ENCODE measurements around the gene EIF4ENIF1.

GRCh38 chr22:31496007-31496734 lies 6.5 kb upstream of the EIF4ENIF1 start, which contains the start of gene SFI1:
- peak; percentile 84 for TF ChIP-seq RBFOX2 (IDR thresholded peaks at IDR 0.05; ENCODE audit: low read depth, low read length)
- TF ChIP-seq POLR3G (IDR thresholded peaks at IDR 0.05; ENCODE audit: extremely low read depth, insufficient read length, insufficient replicate concordance), result no peak
- TF ChIP-seq NR2C2 (CRISPR knock-in tag; IDR thresholded peaks at IDR 0.05), result no peak
- no peak; the same call in 1 of the 2 replicates for TF ChIP-seq NR2C2 (tag; IDR thresholded peaks at IDR 0.05)
- no peak for TF ChIP-seq CHD1 (IDR thresholded peaks at IDR 0.05; ENCODE audit: low read length)
- TF ChIP-seq MYC (IDR thresholded peaks at IDR 0.05; ENCODE audit: low read depth, low read length), result peak; percentile 87
- no peak for TF ChIP-seq MYC (CRISPR knock-in tag; IDR thresholded peaks at IDR 0.05; ENCODE audit: borderline replicate concordance, low read depth)
- no peak for TF ChIP-seq ETS1 (conservative IDR thresholded peaks at IDR 0.05; ENCODE audit: control insufficient read depth, low read depth, low read length)
- TF ChIP-seq RAD21 (CRISPR knock-in tag; conservative IDR thresholded peaks at IDR 0.05 in 1 of 2, IDR thresholded peaks at IDR 0.05 in 1 of 2), result no peak
